PC-9 (cell line): Measurements from ENCODE around the gene PRKD1. TPM values are rescaled to one million over a fixed set of nuclear protein-coding genes. Genes with fewer than 3 reads are reported as not detected.

ENCODE experiments used
- BruUV-seq: library from RNA; stranded (reverse); fragments of 400-500 nt; replicated peaks from 2 replicates; lab custom pipeline; 2021; lab: Mats Ljungman, UMichigan
- CTCF ChIA-PET: fragments of 300-600 bp; sonication (Branson Sonifier 250); formaldehyde crosslinking; loops from one replicate; lab custom pipeline; 2022; ENCODE audit warnings: antibody characterized with exemption; lab: Charles Lee
- POLR2A ChIA-PET: fragments of 300-600 bp; sonication (Branson Sonifier 250); formaldehyde crosslinking; loops from one replicate; lab custom pipeline; 2022; ENCODE audit warnings: antibody characterized with exemption; ENCODE audit not compliant: unreplicated experiment; lab: Charles Lee
- DNase-seq, 2 experiments: peaks; one replicate each; pipeline versions ENCODE4 v3.0.0 to v3.0.0-alpha.2; 2015 to 2022; ENCODE audit warnings: mixed read lengths in 1 of 2
- H2AFZ ChIP-seq: fragments of 200-600 bp; sonication (generic); 2 replicates; pipeline ENCODE4 v1.8.1; 2017; ENCODE audit warnings: antibody characterized with exemption
- H3F3A ChIP-seq: fragments of 200-600 bp; sonication (generic); 2 replicates; pipeline ENCODE4 v1.8.1; 2017; ENCODE audit warnings: antibody characterized with exemption, mild to moderate bottlenecking, low read depth; ENCODE audit not compliant: insufficient read depth
- H3K27ac ChIP-seq: fragments of 200-600 bp; sonication (generic); 2 replicates; pipeline ENCODE4 v1.6.1; 2016; ENCODE audit warnings: mixed run types
- H3K27me3 ChIP-seq: fragments of 200-600 bp; sonication (generic); 2 replicates; pipeline ENCODE4 v1.6.1; 2016; ENCODE audit warnings: low read depth, mixed run types; ENCODE audit not compliant: insufficient read depth
- H3K36me3 ChIP-seq: fragments of 200-600 bp; sonication (generic); 2 replicates; pipeline ENCODE4 v1.6.1; 2016; ENCODE audit warnings: low read depth, mixed run types
- H3K4me1 ChIP-seq: fragments of 200-600 bp; sonication (generic); replicated peaks from 2 replicates; pipeline ENCODE4 v1.6.1; 2016; ENCODE audit warnings: mixed run types; ENCODE audit not compliant: insufficient read depth
- H3K4me2 ChIP-seq: fragments of 200-600 bp; sonication (generic); 2 replicates; pipeline ENCODE4 v1.6.1; 2017; ENCODE audit warnings: mixed run types
- H3K4me3 ChIP-seq: fragments of 200-600 bp; sonication (generic); 2 replicates; pipeline ENCODE4 v1.6.1; 2016; ENCODE audit warnings: mixed run types
- H3K79me2 ChIP-seq: fragments of 200-600 bp; sonication (generic); 2 replicates; pipeline ENCODE4 v1.6.1; 2017; ENCODE audit warnings: low read depth, mixed run types
- H3K9me2 ChIP-seq: fragments of 200-600 bp; sonication (generic); 2 replicates; pipeline ENCODE4 v1.8.1; 2017; ENCODE audit warnings: mild to moderate bottlenecking; ENCODE audit not compliant: insufficient read depth
- H3K9me3 ChIP-seq: fragments of 200-600 bp; sonication (generic); 2 replicates; pipeline ENCODE4 v1.8.1; 2016; ENCODE audit warnings: low read depth; ENCODE audit not compliant: insufficient read depth
- H4K20me1 ChIP-seq: fragments of 200-600 bp; sonication (generic); 2 replicates; pipeline ENCODE4 v1.8.1; 2017; ENCODE audit not compliant: insufficient read depth
- CTCF ChIP-seq: fragments of 200-600 bp; sonication (generic); conservative IDR thresholded peaks from 2 replicates; pipeline ENCODE4 v1.6.1; 2017; ENCODE audit warnings: mixed run types, antibody characterized with exemption, mild to moderate bottlenecking, moderate library complexity
- EZH2 ChIP-seq: fragments of 200-600 bp; sonication (generic); IDR thresholded peaks from 2 replicates; pipeline ENCODE4 v1.8.0; 2017; ENCODE audit warnings: antibody characterized with exemption, low read depth
- intact Hi-C: fragments of 100-400 bp; cut with micrococcal nuclease; formaldehyde crosslinking; loops from one replicate; pipeline ENCODE4 v1.10.0; 2022; ENCODE audit not compliant: unreplicated experiment
- total RNA-seq: library from RNA; stranded (reverse); gene quantifications from 2 replicates; pipeline ENCODE4 v1.2.3, GENCODE V29; 2021

The PRKD1 gene
- total RNA-seq, 1 experiment from 2014 or later = 0.98 TPM

DNA sequence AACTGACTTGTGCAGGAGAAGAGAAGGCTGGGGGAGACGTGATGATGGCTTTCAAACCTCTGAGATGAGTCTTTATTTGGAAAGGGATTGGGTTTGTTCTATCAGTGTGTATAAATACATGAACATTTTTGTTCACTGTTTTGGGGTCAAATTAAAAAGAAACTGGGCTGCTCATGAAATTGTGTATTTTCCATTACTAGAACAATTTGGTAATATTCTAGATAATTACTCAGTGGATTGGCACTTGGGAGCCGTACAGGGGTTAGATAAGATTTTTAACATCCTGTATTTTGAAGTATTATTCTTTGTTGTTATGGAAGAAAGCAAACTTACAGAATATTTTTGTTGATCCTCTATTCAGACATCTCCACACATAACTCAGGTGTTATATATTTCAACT is 340.6 kb downstream of the PRKD1 start:
- no peak overlapping the region for H3K27ac ChIP-seq
- ChIA-PET CTCF (interaction anchor here (0.6 kb wide), 1 partner anchor 1447 kb away, joined by 3 read pairs; no protein-coding TSS in a partner anchor), POLR2A (no interaction called here)
- H3K4me3 ChIP-seq = no peak overlapping the region
- intact Hi-C loops = no loop called here
- H3K36me3 ChIP-seq = no peaks in the 10 kb centered on the region
- BruUV-seq = no TSS peak
- DNase-seq = no peak
- no peak overlapping the region for H2AFZ ChIP-seq
- H3K9me3 ChIP-seq = no peaks in the 10 kb centered on the region
- H3K4me1 ChIP-seq = no peaks in the 10 kb centered on the region
- no peak overlapping the region for H3K4me2 ChIP-seq
- H3K27me3 ChIP-seq = no peaks in the 10 kb centered on the region
- no peaks in the 10 kb centered on the region for H3K79me2 ChIP-seq
- no peaks in the 10 kb centered on the region for H3F3A ChIP-seq
- no peaks in the 10 kb centered on the region for H3K9me2 ChIP-seq
- H4K20me1 ChIP-seq = no peaks in the 10 kb centered on the region
- TF ChIP-seq CTCF = no peak

GRCh38 chr14:29584992-29585391 is 342.7 kb downstream of the PRKD1 start:
- Histone ChIP-seq H3K27ac (no peak overlapping the region), H3F3A (no peaks in the 10 kb centered on the region), H3K4me3 (no peak overlapping the region), H3K79me2 (no peaks in the 10 kb centered on the region), H3K27me3 (no peaks in the 10 kb centered on the region), H3K9me3 (no peaks in the 10 kb centered on the region), H4K20me1 (no peaks in the 10 kb centered on the region), H3K36me3 (no peaks in the 10 kb centered on the region), H3K4me1 (no peaks in the 10 kb centered on the region), H3K9me2 (no peaks in the 10 kb centered on the region), H2AFZ (no peak overlapping the region), H3K4me2 (no peak overlapping the region)
- intact Hi-C loops = no loop called here
- CTCF ChIA-PET = no interaction called here
- DNase-seq = peak in 1 of 2 experiments; percentile 1
- TF ChIP-seq EZH2 = no peak
- no peak for TF ChIP-seq CTCF
- no TSS peak for BruUV-seq
- POLR2A ChIA-PET = no interaction called here

DNA sequence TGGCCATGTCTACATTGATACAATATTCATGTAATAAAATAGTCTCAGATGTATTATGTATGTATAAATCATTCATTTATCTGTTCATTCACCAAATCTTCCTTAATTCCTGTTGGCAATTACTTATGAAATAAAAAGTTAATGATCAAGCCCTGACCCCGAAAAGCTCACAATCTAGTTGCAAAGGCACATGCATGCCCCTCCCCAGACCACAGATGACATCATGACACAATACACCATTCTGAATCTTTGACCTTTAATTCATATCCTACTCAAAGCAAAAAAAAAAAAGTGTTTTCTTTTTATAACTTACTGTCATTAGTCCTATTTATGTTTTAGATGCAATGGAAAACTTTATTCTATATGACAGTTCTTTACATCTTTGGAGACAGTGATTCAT is 346.9 kb downstream of the PRKD1 start:
- Histone ChIP-seq H3K4me1 (no peaks in the 10 kb centered on the region), H3K9me2 (no peaks in the 10 kb centered on the region), H3K4me3 (no peak overlapping the region), H3K27me3 (no peaks in the 10 kb centered on the region), H3K4me2 (no peak overlapping the region), H2AFZ (no peak overlapping the region), H3K36me3 (no peaks in the 10 kb centered on the region), H3K9me3 (no peaks in the 10 kb centered on the region), H3F3A (no peaks in the 10 kb centered on the region), H4K20me1 (no peaks in the 10 kb centered on the region), H3K79me2 (no peaks in the 10 kb centered on the region), H3K27ac (no peak overlapping the region)
- DNase-seq = no peak
- intact Hi-C loops = no loop called here
- BruUV-seq = no TSS peak
- ChIA-PET CTCF (no interaction called here), POLR2A (no interaction called here)
- TF ChIP-seq CTCF (no peak), EZH2 (no peak)
